Smooth muscle cell (in vitro differentiated cells): ENCODE results near the gene PDCD1. TPM values are rescaled to one million over a fixed set of nuclear protein-coding genes. Genes with fewer than 3 reads are reported as not detected.

ENCODE experiments used
- DNase-seq: peaks from one replicate; lab custom pipeline; 2025; ENCODE audit not compliant: unreplicated experiment; lab: John Stamatoyannopoulos, UW
- H2AFZ ChIP-seq: fragments of 200-600 bp; sonication (generic); 2 replicates; pipeline ENCODE4 v1.6.0; 2016; ENCODE audit warnings: antibody characterized with exemption, low read depth, mild to moderate bottlenecking
- H3F3A ChIP-seq: fragments of 200-600 bp; sonication (generic); 2 replicates; pipeline ENCODE4 v1.6.0; 2017; ENCODE audit warnings: antibody characterized with exemption, low read depth
- H3K27ac ChIP-seq: fragments of 200-600 bp; sonication (generic); 2 replicates; pipeline ENCODE4 v1.5.1; 2016; ENCODE audit warnings: low read depth, mild to moderate bottlenecking
- H3K27me3 ChIP-seq: fragments of 200-600 bp; sonication (generic); 2 replicates; pipeline ENCODE4 v1.6.1; 2016; ENCODE audit warnings: low read depth, mild to moderate bottlenecking
- H3K36me3 ChIP-seq: fragments of 200-600 bp; sonication (generic); 2 replicates; pipeline ENCODE4 v1.5.1; 2016; ENCODE audit warnings: low read depth
- H3K4me1 ChIP-seq: fragments of 200-600 bp; sonication (generic); 2 replicates; pipeline ENCODE4 v1.5.1; 2016; ENCODE audit warnings: low read depth
- H3K4me2 ChIP-seq: fragments of 200-600 bp; sonication (generic); 2 replicates; pipeline ENCODE4 v1.6.0; 2016; ENCODE audit warnings: mild to moderate bottlenecking
- H3K4me3 ChIP-seq: fragments of 200-600 bp; sonication (generic); 2 replicates; pipeline ENCODE4 v1.5.1; 2016; ENCODE audit warnings: mild to moderate bottlenecking
- H3K79me2 ChIP-seq: fragments of 200-600 bp; sonication (generic); 2 replicates; pipeline ENCODE4 v1.6.0; 2016; ENCODE audit warnings: low read depth, mild to moderate bottlenecking
- H3K9ac ChIP-seq: fragments of 200-600 bp; sonication (generic); 2 replicates; pipeline ENCODE4 v1.6.0; 2016; ENCODE audit warnings: low read depth
- H3K9me3 ChIP-seq: fragments of 200-600 bp; sonication (generic); replicated peaks from 2 replicates; pipeline ENCODE4 v1.5.1; 2016; ENCODE audit warnings: low read depth
- H4K20me1 ChIP-seq: fragments of 200-600 bp; sonication (generic); 2 replicates; pipeline ENCODE4 v1.6.0; 2016; ENCODE audit warnings: low read depth
- CTCF ChIP-seq: fragments of 200-600 bp; sonication (generic); IDR thresholded peaks from 2 replicates; pipeline ENCODE4 v1.5.1; 2017; ENCODE audit warnings: borderline replicate concordance, mild to moderate bottlenecking, antibody characterized with exemption; ENCODE audit not compliant: insufficient read depth, poor library complexity, severe bottlenecking
- WGBS: methylation state at CpG from one replicate; pipeline ENCODE4 v1.1.7; 2016; ENCODE audit warnings: low lambda C conversion rate; 5-methylcytosine and 5-hydroxymethylcytosine counted together
- polyA plus RNA-seq: library from polyadenylated mRNA; unstranded; fragments of >200 nt; fragmentation: Nextera tagmentation; extraction: Ambion mirVana; gene quantifications from 2 replicates; pipeline ENCODE4 v1.2.1, GENCODE V29; 2016
- total RNA-seq: library from RNA; depleted of rRNA; stranded (reverse); fragments of >200 nt; gene quantifications from 2 replicates; pipeline ENCODE4 v1.2.3, GENCODE V29; 2014

The PDCD1 gene
- total and polyA plus RNA-seq, 2 experiments from 2014 or later, result not detected

- Histone ChIP-seq H3F3A (no peaks in the 10 kb centered on the region), H3K27ac (no peak overlapping the region), H3K9ac (no peak overlapping the region), H3K27me3 (no peaks in the 10 kb centered on the region), H3K9me3 (no peaks in the 10 kb centered on the region), H3K36me3 (no peaks in the 10 kb centered on the region), H4K20me1 (no peaks in the 10 kb centered on the region), H3K4me3 (no peak overlapping the region), H3K79me2 (no peaks in the 10 kb centered on the region), H3K4me1 (no peaks in the 10 kb centered on the region), H3K4me2 (no peak overlapping the region), H2AFZ (no peak overlapping the region)
- 94% methylated on average over 20 of the region's 54 CpGs for WGBS
- no peak for TF ChIP-seq CTCF
- no peak for DNase-seq
These were observed 14.5 kb upstream of the PDCD1 start for GRCh38 chr2:241873081-241873802.

GRCh38 chr2:241872313-241872642 lies 13.6 kb upstream of the PDCD1 start:
- no peaks in the 10 kb centered on the region for H3K79me2 ChIP-seq
- TF ChIP-seq CTCF, result no peak
- no peaks in the 10 kb centered on the region for H3K27me3 ChIP-seq
- H3K9me3 ChIP-seq, result no peaks in the 10 kb centered on the region
- H3K4me1 ChIP-seq, result no peaks in the 10 kb centered on the region
- H3K9ac ChIP-seq, result no peak overlapping the region
- H3K4me2 ChIP-seq, result no peak overlapping the region
- H2AFZ ChIP-seq, result no peak overlapping the region
- H3K4me3 ChIP-seq, result no peak overlapping the region
- no peaks in the 10 kb centered on the region for H3K36me3 ChIP-seq
- no peaks in the 10 kb centered on the region for H3F3A ChIP-seq
- 96% methylated on average over 13 of the region's 15 CpGs for WGBS
- H3K27ac ChIP-seq, result no peak overlapping the region
- DNase-seq, result no peak
- H4K20me1 ChIP-seq, result no peaks in the 10 kb centered on the region

GRCh38 chr2:241871538-241872312 lies 13.0 kb upstream of the PDCD1 start:
- H3K9ac ChIP-seq, result no peak overlapping the region
- no peaks in the 10 kb centered on the region for H3K4me1 ChIP-seq
- no peaks in the 10 kb centered on the region for H3K9me3 ChIP-seq
- 94% methylated on average over 35 of the region's 38 CpGs for WGBS
- H2AFZ ChIP-seq, result no peak overlapping the region
- no peak for TF ChIP-seq CTCF
- no peak overlapping the region for H3K27ac ChIP-seq
- H3K27me3 ChIP-seq, result no peaks in the 10 kb centered on the region
- H3K79me2 ChIP-seq, result no peaks in the 10 kb centered on the region
- no peaks in the 10 kb centered on the region for H3K36me3 ChIP-seq
- H3F3A ChIP-seq, result no peaks in the 10 kb centered on the region
- H3K4me2 ChIP-seq, result no peak overlapping the region
- H3K4me3 ChIP-seq, result no peak overlapping the region
- no peaks in the 10 kb centered on the region for H4K20me1 ChIP-seq
- DNase-seq, result no peak
